ENCODE results near the gene RBMS1.

- TF ChIP-seq, protein P1, sequence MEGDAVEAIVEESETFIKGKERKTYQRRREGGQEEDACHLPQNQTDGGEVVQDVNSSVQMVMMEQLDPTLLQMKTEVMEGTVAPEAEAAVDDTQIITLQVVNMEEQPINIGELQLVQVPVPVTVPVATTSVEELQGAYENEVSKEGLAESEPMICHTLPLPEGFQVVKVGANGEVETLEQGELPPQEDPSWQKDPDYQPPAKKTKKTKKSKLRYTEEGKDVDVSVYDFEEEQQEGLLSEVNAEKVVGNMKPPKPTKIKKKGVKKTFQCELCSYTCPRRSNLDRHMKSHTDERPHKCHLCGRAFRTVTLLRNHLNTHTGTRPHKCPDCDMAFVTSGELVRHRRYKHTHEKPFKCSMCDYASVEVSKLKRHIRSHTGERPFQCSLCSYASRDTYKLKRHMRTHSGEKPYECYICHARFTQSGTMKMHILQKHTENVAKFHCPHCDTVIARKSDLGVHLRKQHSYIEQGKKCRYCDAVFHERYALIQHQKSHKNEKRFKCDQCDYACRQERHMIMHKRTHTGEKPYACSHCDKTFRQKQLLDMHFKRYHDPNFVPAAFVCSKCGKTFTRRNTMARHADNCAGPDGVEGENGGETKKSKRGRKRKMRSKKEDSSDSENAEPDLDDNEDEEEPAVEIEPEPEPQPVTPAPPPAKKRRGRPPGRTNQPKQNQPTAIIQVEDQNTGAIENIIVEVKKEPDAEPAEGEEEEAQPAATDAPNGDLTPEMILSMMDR (IDR thresholded peaks at IDR 0.05), result no peak
- TF ChIP-seq POLR2A (IDR thresholded peaks at IDR 0.05), result no peak
These were observed 13.4 kb upstream of the RBMS1 start for GRCh38 chr2:160507046-160507407.

Data from tibial nerve (tissue), 3 donors.